PC-3 (cell line): ENCODE measurements around the gene BBS7. TPM values are rescaled to one million over a fixed set of nuclear protein-coding genes. Genes with fewer than 3 reads are reported as not detected.

Experiments
- ATAC-seq: fragments of 200-7000 bp; cut with Tn5 transposase; 2 replicates; pipeline ENCODE4 v1.9.1; 2020; ENCODE audit warnings: mild to moderate bottlenecking, moderate library complexity
- BruUV-seq: library from RNA; stranded (reverse); fragments of 400-500 nt; replicated peaks from 2 replicates; lab custom pipeline; 2021; lab: Mats Ljungman, UMichigan
- CTCF ChIA-PET: fragments of 300-600 bp; sonication (Branson Sonifier 250); formaldehyde crosslinking; loops from one replicate; lab custom pipeline; 2022; ENCODE audit warnings: antibody characterized with exemption; lab: Charles Lee
- POLR2A ChIA-PET: fragments of 300-600 bp; sonication (Branson Sonifier 250); formaldehyde crosslinking; loops from one replicate; lab custom pipeline; 2022; ENCODE audit warnings: antibody characterized with exemption; ENCODE audit not compliant: unreplicated experiment; lab: Charles Lee
- DNase-seq: peaks from one replicate; pipeline ENCODE4 v3.0.0-alpha.2; 2015
- H2AFZ ChIP-seq: fragments of 300-600 bp; sonication (generic); 2 replicates; pipeline ENCODE4 v1.6.0; 2016; ENCODE audit warnings: antibody characterized with exemption, low read length
- H3F3A ChIP-seq: fragments of 300-600 bp; sonication (generic); one replicate; pipeline ENCODE4 v1.6.0; 2017; ENCODE audit warnings: antibody characterized with exemption, low read length, control low read depth, mild to moderate bottlenecking; ENCODE audit not compliant: unreplicated experiment
- H3K27ac ChIP-seq: fragments of 300-600 bp; sonication (generic); 2 replicates; pipeline ENCODE4 v1.5.1; 2016; ENCODE audit warnings: mild to moderate bottlenecking, low read length
- H3K27me3 ChIP-seq: fragments of 300-600 bp; sonication (generic); 2 replicates; pipeline ENCODE4 v1.6.1; 2016; ENCODE audit warnings: low read length, mixed read lengths
- H3K36me3 ChIP-seq: fragments of 300-600 bp; sonication (generic); 2 replicates; pipeline ENCODE4 v1.6.1; 2016; ENCODE audit warnings: low read depth, mixed run types, low read length, mixed read lengths
- H3K4me1 ChIP-seq: fragments of 300-600 bp; sonication (generic); 2 replicates; pipeline ENCODE4 v1.5.1; 2016; ENCODE audit warnings: low read length; ENCODE audit not compliant: insufficient read depth
- H3K4me2 ChIP-seq: fragments of 300-600 bp; sonication (generic); 2 replicates; pipeline ENCODE4 v1.6.0; 2016; ENCODE audit warnings: low read length
- H3K4me3 ChIP-seq: fragments of 300-600 bp; sonication (generic); 2 replicates; pipeline ENCODE4 v1.5.1; 2016; ENCODE audit warnings: mild to moderate bottlenecking, low read length, mixed read lengths
- H3K79me2 ChIP-seq: fragments of 300-600 bp; sonication (generic); 2 replicates; pipeline ENCODE4 v1.6.1; 2017; ENCODE audit warnings: low read length, mixed read lengths
- H3K9ac ChIP-seq: fragments of 300-600 bp; sonication (generic); 2 replicates; pipeline ENCODE4 v1.6.0; 2016; ENCODE audit warnings: mild to moderate bottlenecking, low read length
- H3K9me2 ChIP-seq: fragments of 300-600 bp; sonication (generic); replicated peaks from 2 replicates; pipeline ENCODE4 v1.6.1; 2016; ENCODE audit warnings: mixed run types, low read length, mixed read lengths
- H3K9me3 ChIP-seq: fragments of 300-600 bp; sonication (generic); 2 replicates; pipeline ENCODE4 v1.6.1; 2016; ENCODE audit warnings: low read length, mixed read lengths
- H4K20me1 ChIP-seq: fragments of 300-600 bp; sonication (generic); 2 replicates; pipeline ENCODE4 v1.6.1; 2016; ENCODE audit warnings: low read length, mixed read lengths
- CTCF ChIP-seq: fragments of 300-600 bp; sonication (generic); conservative IDR thresholded peaks from 2 replicates; pipeline ENCODE4 v1.5.1; 2017; ENCODE audit warnings: antibody characterized with exemption, low read depth, mild to moderate bottlenecking, low read length
- EZH2 ChIP-seq: fragments of 300-600 bp; sonication (generic); IDR thresholded peaks from one replicate; pipeline ENCODE4 v1.6.1; 2017; ENCODE audit warnings: antibody characterized with exemption, mild to moderate bottlenecking, low read length; ENCODE audit not compliant: unreplicated experiment
- EZH2phosphoT487 ChIP-seq: fragments of 300-600 bp; sonication (generic); IDR thresholded peaks from 2 replicates; pipeline ENCODE4 v1.6.1; 2018; ENCODE audit warnings: mild to moderate bottlenecking, antibody characterized with exemption, low read length, borderline replicate concordance
- intact Hi-C: fragments of 100-400 bp; cut with micrococcal nuclease; formaldehyde crosslinking; loops from 2 replicates; pipeline ENCODE4 v1.9.0; 2023
- total RNA-seq: library from RNA; depleted of rRNA; stranded (reverse); fragments of >200 nt; gene quantifications from 2 replicates; pipeline ENCODE4 v1.2.3, GENCODE V29; 2014

The BBS7 gene
- total RNA-seq, 1 experiment from 2014 or later = 10.1 TPM

- POLR2A ChIA-PET = no interaction called here
- no peak for ATAC-seq
- intact Hi-C loops = no loop called here
- no peaks in the 10 kb centered on the region for H3K9me3 ChIP-seq
- no peak for TF ChIP-seq EZH2phosphoT487
- no peak for TF ChIP-seq EZH2
- TF ChIP-seq CTCF = no peak
- H3K4me1 ChIP-seq = peaks cover 25% of the 10 kb centered on the region
- H3F3A ChIP-seq = peaks cover 3% of the 10 kb centered on the region
- no peaks in the 10 kb centered on the region for H3K27me3 ChIP-seq
- no peaks in the 10 kb centered on the region for H4K20me1 ChIP-seq
- BruUV-seq = no TSS peak
- no peak for DNase-seq
- no peaks in the 10 kb centered on the region for H3K9me2 ChIP-seq
- no peak overlapping the region for H3K4me3 ChIP-seq
- CTCF ChIA-PET = no interaction called here
- H3K27ac ChIP-seq = no peak overlapping the region
- no peaks in the 10 kb centered on the region for H3K36me3 ChIP-seq
- H3K9ac ChIP-seq = no peak overlapping the region
- H3K79me2 ChIP-seq = no peaks in the 10 kb centered on the region
- no peak overlapping the region for H3K4me2 ChIP-seq
- H2AFZ ChIP-seq = no peak overlapping the region
Observed at GRCh38 chr4:121790976-121791375, 79.3 kb downstream of the BBS7 start.

GRCh38 chr4:121789960-121790829, 80.1 kb downstream of the BBS7 start:
- no peak overlapping the region for H3K9ac ChIP-seq
- H3F3A ChIP-seq = peaks cover 3% of the 10 kb centered on the region
- no peaks in the 10 kb centered on the region for H3K36me3 ChIP-seq
- DNase-seq (peak; percentile 80), ATAC-seq (peak; percentile 73)
- H3K9me3 ChIP-seq = no peaks in the 10 kb centered on the region
- peak overlapping the region; percentile 75 for H3K4me2 ChIP-seq
- ChIA-PET POLR2A (interaction anchor here (0.6 kb wide), 1 partner anchor 80 kb away, joined by 5 read pairs; no protein-coding TSS in a partner anchor), CTCF (no interaction called here)
- no TSS peak for BruUV-seq
- H3K27me3 ChIP-seq = no peaks in the 10 kb centered on the region
- peaks cover 30% of the 10 kb centered on the region for H3K4me1 ChIP-seq
- H3K27ac ChIP-seq = peak overlapping the region; percentile 59
- no peaks in the 10 kb centered on the region for H4K20me1 ChIP-seq
- no peak overlapping the region for H3K4me3 ChIP-seq
- H3K79me2 ChIP-seq = no peaks in the 10 kb centered on the region
- intact Hi-C loops = no loop called here
- H2AFZ ChIP-seq = no peak overlapping the region
- H3K9me2 ChIP-seq = no peaks in the 10 kb centered on the region
- no peak for TF ChIP-seq EZH2
- TF ChIP-seq CTCF = no peak
- no peak for TF ChIP-seq EZH2phosphoT487

GRCh38 chr4:121789455-121789854, 80.8 kb downstream of the BBS7 start:
- Histone ChIP-seq H3K27ac (peak overlapping the region; percentile 59), H2AFZ (no peak overlapping the region), H3K36me3 (no peaks in the 10 kb centered on the region), H3K4me1 (peaks cover 37% of the 10 kb centered on the region), H3F3A (peaks cover 3% of the 10 kb centered on the region), H3K9me2 (no peaks in the 10 kb centered on the region), H3K27me3 (no peaks in the 10 kb centered on the region), H4K20me1 (no peaks in the 10 kb centered on the region), H3K9ac (no peak overlapping the region), H3K4me2 (peak overlapping the region; percentile 75), H3K79me2 (no peaks in the 10 kb centered on the region), H3K4me3 (peak overlapping the region; percentile 18; the same call in 1 of the 2 replicates), H3K9me3 (no peaks in the 10 kb centered on the region)
- ChIA-PET CTCF (no interaction called here), POLR2A (no interaction called here)
- TF ChIP-seq EZH2phosphoT487 (no peak), EZH2 (no peak), CTCF (no peak)
- no TSS peak for BruUV-seq
- ATAC-seq (no peak), DNase-seq (no peak)
- intact Hi-C loops = no loop called here
